Measurements from ENCODE around the gene YIPF2. TPM values are rescaled to one million over a fixed set of nuclear protein-coding genes. Genes with fewer than 3 reads are reported as not detected.

YIPF2 gene
- total RNA-seq, 1 donor from 2014 or later, result 69.5 TPM

DNA sequence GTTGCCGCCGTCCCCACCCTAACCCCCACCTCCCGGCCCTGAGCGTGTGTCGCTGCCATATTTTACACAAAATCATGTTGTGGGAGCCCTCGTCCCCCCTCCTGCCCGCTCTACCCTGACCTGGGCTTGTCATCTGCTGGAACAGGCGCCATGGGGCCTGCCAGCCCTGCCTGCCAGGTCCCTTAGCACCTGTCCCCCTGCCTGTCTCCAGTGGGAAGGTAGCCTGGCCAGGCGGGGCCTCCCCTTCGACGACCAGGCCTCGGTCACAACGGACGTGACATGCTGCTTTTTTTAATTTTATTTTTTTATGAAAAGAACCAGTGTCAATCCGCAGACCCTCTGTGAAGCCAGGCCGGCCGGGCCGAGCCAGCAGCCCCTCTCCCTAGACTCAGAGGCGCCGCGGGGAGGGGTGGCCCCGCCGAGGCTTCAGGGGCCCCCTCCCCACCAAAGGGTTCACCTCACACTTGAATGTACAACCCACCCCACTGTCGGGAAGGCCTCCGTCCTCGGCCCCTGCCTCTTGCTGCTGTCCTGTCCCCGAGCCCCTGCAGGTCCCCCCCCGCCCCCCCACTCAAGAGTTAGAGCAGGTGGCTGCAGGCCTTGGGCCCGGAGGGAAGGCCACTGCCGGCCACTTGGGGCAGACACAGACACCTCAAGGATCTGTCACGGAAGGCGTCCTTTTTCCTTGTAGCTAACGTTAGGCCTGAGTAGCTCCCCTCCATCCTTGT lies 6.4 kb downstream of the YIPF2 start:
- Histone ChIP-seq H3K4me2 (ENCODE audit: low read length) (no peak overlapping the region), H3K9ac (ENCODE audit: low read length) (no peak overlapping the region), H3K27ac (ENCODE audit: low read depth, low read length) (no peak overlapping the region), H3K27me3 (ENCODE audit: insufficient read depth, low read length) (no peaks in the 10 kb centered on the region), H4K20me1 (ENCODE audit: insufficient read depth, low read length) (peaks cover 28% of the 10 kb centered on the region), H3K4me1 (ENCODE audit: insufficient read depth, low read length) (no peaks in the 10 kb centered on the region), H3K36me3 (ENCODE audit: insufficient read depth, low read length) (peaks cover 13% of the 10 kb centered on the region), H2AFZ (ENCODE audit: low read depth, low read length) (no peak overlapping the region), H3K79me2 (ENCODE audit: insufficient read depth, low read length) (peaks cover 8% of the 10 kb centered on the region), H3K4me3 (ENCODE audit: insufficient read depth, low read depth, low read length) (no peak overlapping the region), H3K9me3 (ENCODE audit: insufficient read depth, low read depth, low read length) (no peaks in the 10 kb centered on the region)
- peaks cover 4% of the 10 kb centered on the region for H3K4me1 Mint-ChIP-seq (ENCODE audit: low read depth, unreplicated experiment)
- no peaks in the 10 kb centered on the region for H3K9me3 Mint-ChIP-seq (ENCODE audit: unreplicated experiment)
- no peak for TF ChIP-seq EZH2 (IDR thresholded peaks at IDR 0.05; ENCODE audit: insufficient read depth, low read length)
- TF ChIP-seq, protein P1, sequence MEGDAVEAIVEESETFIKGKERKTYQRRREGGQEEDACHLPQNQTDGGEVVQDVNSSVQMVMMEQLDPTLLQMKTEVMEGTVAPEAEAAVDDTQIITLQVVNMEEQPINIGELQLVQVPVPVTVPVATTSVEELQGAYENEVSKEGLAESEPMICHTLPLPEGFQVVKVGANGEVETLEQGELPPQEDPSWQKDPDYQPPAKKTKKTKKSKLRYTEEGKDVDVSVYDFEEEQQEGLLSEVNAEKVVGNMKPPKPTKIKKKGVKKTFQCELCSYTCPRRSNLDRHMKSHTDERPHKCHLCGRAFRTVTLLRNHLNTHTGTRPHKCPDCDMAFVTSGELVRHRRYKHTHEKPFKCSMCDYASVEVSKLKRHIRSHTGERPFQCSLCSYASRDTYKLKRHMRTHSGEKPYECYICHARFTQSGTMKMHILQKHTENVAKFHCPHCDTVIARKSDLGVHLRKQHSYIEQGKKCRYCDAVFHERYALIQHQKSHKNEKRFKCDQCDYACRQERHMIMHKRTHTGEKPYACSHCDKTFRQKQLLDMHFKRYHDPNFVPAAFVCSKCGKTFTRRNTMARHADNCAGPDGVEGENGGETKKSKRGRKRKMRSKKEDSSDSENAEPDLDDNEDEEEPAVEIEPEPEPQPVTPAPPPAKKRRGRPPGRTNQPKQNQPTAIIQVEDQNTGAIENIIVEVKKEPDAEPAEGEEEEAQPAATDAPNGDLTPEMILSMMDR (IDR thresholded peaks at IDR 0.05; ENCODE audit: insufficient read depth, low read depth, low read length), result no peak
- H3K27ac Mint-ChIP-seq (ENCODE audit: unreplicated experiment), result no peak overlapping the region
- no peaks in the 10 kb centered on the region for H3K27me3 Mint-ChIP-seq (ENCODE audit: low read depth, unreplicated experiment)
- H3K36me3 Mint-ChIP-seq (ENCODE audit: low read depth, unreplicated experiment), result peaks cover 4% of the 10 kb centered on the region
- H3K4me3 Mint-ChIP-seq (ENCODE audit: unreplicated experiment), result no peak overlapping the region
- no peak for DNase-seq (ENCODE audit: low read depth)
- no peak for FAIRE-seq

DNA sequence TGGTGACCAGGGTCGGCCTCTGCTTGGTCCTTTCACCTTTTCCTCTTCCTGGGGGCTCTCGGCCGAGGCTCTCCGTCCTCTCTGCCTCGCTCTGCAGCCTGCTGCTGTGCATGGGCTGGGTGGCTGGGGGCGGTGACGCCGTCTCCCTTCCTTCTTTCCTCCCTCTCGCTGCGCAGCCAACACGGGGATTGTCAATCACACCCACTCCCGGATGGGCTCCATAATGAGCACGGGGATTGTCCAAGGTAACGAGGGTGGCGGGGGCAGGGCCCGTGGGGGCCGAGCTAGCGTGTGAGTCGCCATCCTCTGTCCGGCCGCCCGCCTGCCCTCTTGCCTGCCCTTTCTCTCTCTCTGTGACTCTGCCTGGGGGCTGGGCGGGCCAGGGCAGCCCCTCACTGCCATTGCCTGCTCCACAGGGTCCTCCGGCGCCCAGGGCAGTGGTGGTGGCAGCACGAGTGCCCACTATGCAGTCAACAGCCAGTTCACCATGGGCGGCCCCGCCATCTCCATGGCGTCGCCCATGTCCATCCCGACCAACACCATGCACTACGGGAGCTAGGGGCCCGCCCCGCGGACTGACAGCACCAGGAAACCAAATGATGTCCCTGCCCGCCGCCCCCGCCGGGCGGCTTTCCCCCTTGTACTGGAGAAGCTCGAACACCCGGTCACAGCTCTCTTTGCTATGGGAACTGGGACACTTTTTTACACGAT lies 7.1 kb downstream of the YIPF2 start:
- no peak for DNase-seq (ENCODE audit: low read depth)
- Mint-ChIP-seq H3K27me3 (ENCODE audit: low read depth, unreplicated experiment) (no peaks in the 10 kb centered on the region), H3K36me3 (ENCODE audit: low read depth, unreplicated experiment) (peaks cover 4% of the 10 kb centered on the region), H3K9me3 (ENCODE audit: unreplicated experiment) (no peaks in the 10 kb centered on the region), H3K4me1 (ENCODE audit: low read depth, unreplicated experiment) (peaks cover 4% of the 10 kb centered on the region), H3K4me3 (ENCODE audit: unreplicated experiment) (no peak overlapping the region), H3K27ac (ENCODE audit: unreplicated experiment) (peak overlapping the region; percentile 83)
- H3K9ac ChIP-seq (ENCODE audit: low read length), result no peak overlapping the region
- H3K4me2 ChIP-seq (ENCODE audit: low read length), result no peak overlapping the region
- peaks cover 6% of the 10 kb centered on the region for H3K79me2 ChIP-seq (ENCODE audit: insufficient read depth, low read length)
- no peak overlapping the region for H3K4me3 ChIP-seq (ENCODE audit: insufficient read depth, low read depth, low read length)
- peaks cover 32% of the 10 kb centered on the region for H4K20me1 ChIP-seq (ENCODE audit: insufficient read depth, low read length)
- TF ChIP-seq, protein P1 (IDR thresholded peaks at IDR 0.05; ENCODE audit: insufficient read depth, low read depth, low read length), result no peak
- TF ChIP-seq EZH2 (IDR thresholded peaks at IDR 0.05; ENCODE audit: insufficient read depth, low read length), result no peak
- FAIRE-seq, result no peak
- H3K4me1 ChIP-seq (ENCODE audit: insufficient read depth, low read length), result no peaks in the 10 kb centered on the region
- H2AFZ ChIP-seq (ENCODE audit: low read depth, low read length), result no peak overlapping the region
- H3K9me3 ChIP-seq (ENCODE audit: insufficient read depth, low read depth, low read length), result no peaks in the 10 kb centered on the region
- no peaks in the 10 kb centered on the region for H3K27me3 ChIP-seq (ENCODE audit: insufficient read depth, low read length)
- H3K27ac ChIP-seq (ENCODE audit: low read depth, low read length), result no peak overlapping the region
- H3K36me3 ChIP-seq (ENCODE audit: insufficient read depth, low read length), result peaks cover 13% of the 10 kb centered on the region

DNA sequence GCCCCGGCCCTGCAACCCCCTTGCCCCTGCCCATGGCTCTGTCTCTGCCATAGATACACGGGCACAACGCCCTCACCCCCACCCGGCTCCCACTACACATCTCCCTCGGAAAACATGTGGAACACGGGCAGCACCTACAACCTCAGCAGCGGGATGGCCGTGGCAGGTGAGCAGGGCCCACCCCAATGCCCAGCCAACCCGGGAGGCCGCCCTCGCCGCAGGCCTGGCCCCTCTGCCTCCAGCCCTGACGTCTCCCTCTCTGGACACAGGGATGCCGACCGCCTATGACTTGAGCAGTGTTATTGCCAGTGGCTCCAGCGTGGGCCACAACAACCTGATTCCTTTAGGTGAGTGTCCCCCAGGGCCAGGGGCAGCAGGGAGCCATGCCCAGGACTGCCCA lies 7.7 kb downstream of the YIPF2 start:
- peaks cover 38% of the 10 kb centered on the region for H4K20me1 ChIP-seq (ENCODE audit: insufficient read depth, low read length)
- no peak overlapping the region for H3K27ac Mint-ChIP-seq (ENCODE audit: unreplicated experiment)
- no peak overlapping the region for H3K4me3 ChIP-seq (ENCODE audit: insufficient read depth, low read depth, low read length)
- TF ChIP-seq, protein P1 (IDR thresholded peaks at IDR 0.05; ENCODE audit: insufficient read depth, low read depth, low read length), result no peak
- no peak for TF ChIP-seq EZH2 (IDR thresholded peaks at IDR 0.05; ENCODE audit: insufficient read depth, low read length)
- H3K27ac ChIP-seq (ENCODE audit: low read depth, low read length), result no peak overlapping the region
- H3K27me3 ChIP-seq (ENCODE audit: insufficient read depth, low read length), result no peaks in the 10 kb centered on the region
- H3K79me2 ChIP-seq (ENCODE audit: insufficient read depth, low read length), result peaks cover 6% of the 10 kb centered on the region
- H2AFZ ChIP-seq (ENCODE audit: low read depth, low read length), result no peak overlapping the region
- H3K4me2 ChIP-seq (ENCODE audit: low read length), result no peak overlapping the region
- DNase-seq (ENCODE audit: low read depth) (no peak), FAIRE-seq (no peak)
- no peak overlapping the region for H3K4me3 Mint-ChIP-seq (ENCODE audit: unreplicated experiment)
- no peaks in the 10 kb centered on the region for H3K9me3 Mint-ChIP-seq (ENCODE audit: unreplicated experiment)
- H3K36me3 ChIP-seq (ENCODE audit: insufficient read depth, low read length), result peaks cover 13% of the 10 kb centered on the region
- peaks cover 3% of the 10 kb centered on the region for H3K4me1 ChIP-seq (ENCODE audit: insufficient read depth, low read length)
- H3K36me3 Mint-ChIP-seq (ENCODE audit: low read depth, unreplicated experiment), result peaks cover 4% of the 10 kb centered on the region
- H3K4me1 Mint-ChIP-seq (ENCODE audit: low read depth, unreplicated experiment), result peaks cover 6% of the 10 kb centered on the region
- no peaks in the 10 kb centered on the region for H3K9me3 ChIP-seq (ENCODE audit: insufficient read depth, low read depth, low read length)
- no peak overlapping the region for H3K9ac ChIP-seq (ENCODE audit: low read length)
- no peaks in the 10 kb centered on the region for H3K27me3 Mint-ChIP-seq (ENCODE audit: low read depth, unreplicated experiment)

All from astrocyte (in vitro differentiated cells and primary cell).